Vagina (tissue), 2 donors: ENCODE data around the gene PLA2R1.

ENCODE experiments used
- CTCF ChIP-seq, 3 experiments: fragments of 450-650 bp in 2 of 3; fragments of 200-600 bp in 1 of 3; sonication (generic) in 1 of 3; IDR thresholded peaks; one replicate each; pipeline ENCODE4 v1.5.1; 2017 to 2019; ENCODE audit warnings: antibody characterized with exemption in 3 of 3, mild to moderate bottlenecking in 2 of 3, moderate library complexity in 2 of 3
- POLR2A ChIP-seq, 2 donors: fragments of 450-650 bp; IDR thresholded peaks; one replicate each; pipeline ENCODE4 v1.6.1; 2017; ENCODE audit warnings: antibody characterized with exemption in 2 of 2, mild to moderate bottlenecking in 2 of 2, moderate library complexity in 2 of 2

DNA sequence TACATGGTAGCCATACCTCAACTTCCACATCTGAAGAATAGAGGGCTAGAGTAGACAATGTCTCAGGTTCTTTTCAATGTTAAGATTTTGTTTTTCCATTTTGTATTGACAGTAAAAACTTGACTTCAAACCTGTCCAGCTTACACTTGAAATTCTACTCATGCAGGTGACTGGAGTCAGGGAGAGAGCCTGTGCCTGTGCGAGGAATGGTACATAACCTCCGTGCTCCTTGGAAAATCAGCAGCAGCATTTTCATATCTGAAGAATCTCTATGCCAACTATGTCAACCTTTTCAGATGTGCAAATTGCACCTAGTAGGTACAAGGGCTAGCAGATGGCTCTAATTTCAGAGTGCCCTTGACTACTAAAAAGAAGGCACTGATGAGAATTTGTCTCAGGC is 2.1 kb downstream of the PLA2R1 start:
- TF ChIP-seq POLR2A (IDR thresholded peaks at IDR 0.05), result no peak
- no peak for TF ChIP-seq CTCF (IDR thresholded peaks at IDR 0.05)
